Measurements from ENCODE around the gene BTG4.

Gene BTG4

GRCh38 chr11:111449696-111450479 lies 62.3 kb downstream of the BTG4 start:
- Mint-ChIP-seq H3K4me3 (no peak overlapping the region), H3K9me3 (no peaks in the 10 kb centered on the region), H3K27ac (no peak overlapping the region), H3K4me1 (peaks cover 18 to 31% of the 10 kb centered on the region in 2 donors), H3K36me3 (no peaks in the 10 kb centered on the region), H3K27me3 (peaks cover 24 to 40% of the 10 kb centered on the region in 2 donors)
- DNase-seq = no peak
- ATAC-seq (replicated peaks) = no peak

DNA sequence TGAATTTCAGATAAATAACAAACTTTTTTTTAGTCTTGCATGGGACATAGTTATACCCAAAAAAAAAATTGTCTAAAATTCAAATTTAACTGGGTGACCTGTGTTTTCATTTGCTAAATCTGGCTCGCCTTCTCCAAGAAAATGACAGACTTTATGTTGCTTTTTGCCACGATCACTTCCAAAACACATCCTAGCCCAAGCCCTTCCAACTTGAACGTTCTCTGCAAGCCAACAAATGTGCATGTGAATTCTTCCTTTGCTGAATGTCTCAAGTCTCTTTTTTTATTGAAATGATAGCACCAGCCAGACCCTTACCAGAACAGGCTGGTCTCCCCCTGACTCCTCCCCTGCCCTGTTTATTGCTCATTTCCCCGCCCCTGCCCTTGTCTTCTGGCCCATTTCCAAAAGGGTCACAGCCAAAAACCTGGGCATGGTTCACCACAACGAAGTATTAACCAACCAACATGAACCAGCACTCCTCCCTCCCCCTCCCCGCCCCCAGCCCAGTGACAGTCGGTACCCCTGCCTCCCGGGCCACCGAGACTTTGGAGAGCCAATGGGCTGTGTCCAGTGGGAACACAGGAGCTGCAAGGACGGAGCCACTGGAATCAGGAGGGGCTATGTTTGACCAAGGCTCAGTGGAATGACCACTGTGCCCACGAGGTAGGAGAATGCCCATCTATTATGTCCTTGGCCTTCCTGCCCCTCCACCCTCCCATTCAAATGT lies 63.2 kb downstream of the BTG4 start:
- no peak for ATAC-seq (replicated peaks)
- no peaks in the 10 kb centered on the region for H3K36me3 Mint-ChIP-seq
- no peak overlapping the region for H3K4me3 Mint-ChIP-seq
- no peak overlapping the region for H3K27ac Mint-ChIP-seq
- no peak for DNase-seq
- peaks cover 18 to 31% of the 10 kb centered on the region in 2 donors for H3K4me1 Mint-ChIP-seq
- H3K27me3 Mint-ChIP-seq = peaks cover 19 to 31% of the 10 kb centered on the region in 2 donors
- no peaks in the 10 kb centered on the region for H3K9me3 Mint-ChIP-seq

- no peak for ATAC-seq (replicated peaks)
- no peak for DNase-seq
- Mint-ChIP-seq H3K27me3 (peaks cover 13 to 27% of the 10 kb centered on the region in 2 donors), H3K9me3 (no peaks in the 10 kb centered on the region), H3K4me3 (no peak overlapping the region), H3K36me3 (no peaks in the 10 kb centered on the region), H3K27ac (no peak overlapping the region), H3K4me1 (peaks cover 18 to 31% of the 10 kb centered on the region in 2 donors)
Measured at GRCh38 chr11:111448414-111448813, 63.8 kb downstream of the BTG4 start.

GRCh38 chr11:111447931-111448330 lies 64.3 kb downstream of the BTG4 start:
- Mint-ChIP-seq H3K4me1 (peaks cover 18 to 31% of the 10 kb centered on the region in 2 donors), H3K4me3 (no peak overlapping the region), H3K36me3 (no peaks in the 10 kb centered on the region), H3K27me3 (peaks cover 11 to 22% of the 10 kb centered on the region in 2 donors), H3K27ac (no peak overlapping the region), H3K9me3 (no peaks in the 10 kb centered on the region)
- DNase-seq = no peak
- ATAC-seq (replicated peaks) = no peak

GRCh38 chr11:111447112-111447471 lies 65.1 kb downstream of the BTG4 start:
- ATAC-seq (replicated peaks) (no peak), DNase-seq (no peak)
- H3K27ac Mint-ChIP-seq = no peak overlapping the region
- H3K4me3 Mint-ChIP-seq = no peak overlapping the region
- peaks cover 18 to 31% of the 10 kb centered on the region in 2 donors for H3K4me1 Mint-ChIP-seq
- H3K36me3 Mint-ChIP-seq = no peaks in the 10 kb centered on the region
- H3K9me3 Mint-ChIP-seq = no peaks in the 10 kb centered on the region
- H3K27me3 Mint-ChIP-seq = peaks cover 5 to 15% of the 10 kb centered on the region in 2 donors

GRCh38 chr11:111446404-111447111 lies 65.6 kb downstream of the BTG4 start:
- Mint-ChIP-seq H3K27me3 (peaks cover 5 to 15% of the 10 kb centered on the region in 2 donors), H3K4me3 (peak overlapping the region in 1 of 2 donors; percentile 45), H3K27ac (no peak overlapping the region), H3K36me3 (no peaks in the 10 kb centered on the region), H3K9me3 (no peaks in the 10 kb centered on the region), H3K4me1 (peaks cover 20 to 33% of the 10 kb centered on the region in 2 donors)
- DNase-seq (peak; percentile 82), ATAC-seq (replicated peaks) (peak; percentile 96 to 97)

DNA sequence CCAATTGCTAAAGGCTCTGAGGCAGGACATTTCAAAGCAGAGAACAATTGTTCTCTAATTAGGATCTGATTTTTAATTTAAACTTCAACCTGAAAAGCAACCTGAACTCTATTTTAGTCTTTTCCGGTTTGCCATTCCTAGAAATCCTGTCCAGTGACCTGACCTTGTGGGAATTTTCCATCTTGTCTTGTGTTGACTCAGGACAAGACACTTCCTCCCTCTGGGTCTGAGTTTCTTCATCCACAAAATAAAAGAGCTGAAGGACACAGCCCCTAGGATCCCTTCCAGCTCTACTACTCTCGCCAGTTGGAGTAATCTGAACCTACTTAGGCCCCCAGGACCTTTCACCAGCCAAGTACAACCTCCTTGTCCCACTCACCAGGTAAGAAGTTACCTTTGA lies 66.6 kb downstream of the BTG4 start:
- Mint-ChIP-seq H3K4me3 (no peak overlapping the region), H3K27me3 (peaks cover 0 to 10% of the 10 kb centered on the region in 2 donors), H3K36me3 (no peaks in the 10 kb centered on the region), H3K4me1 (peaks cover 14 to 30% of the 10 kb centered on the region in 2 donors), H3K9me3 (no peaks in the 10 kb centered on the region), H3K27ac (peak overlapping the region; percentile 43)
- no peak for ATAC-seq (replicated peaks)
- no peak for DNase-seq
